NOMO-1 (cell line): ENCODE measurements around the gene PRR30.
A peak's percentile ranks its signal among the peaks of the same experiment; 100 is the strongest.
"Not testable (repeated sequence)": the region's sequence is repeated elsewhere in the genome, so short reads cannot be mapped to it uniquely, and the experiment has no call there.

ENCODE experiments used
- DNase-seq, 2 experiments: peaks; one replicate each; lab custom pipeline; 2025; ENCODE audit not compliant: unreplicated experiment in 2 of 2; lab: John Stamatoyannopoulos, UW

Gene PRR30

GRCh38 chr2:27139310-27139709, at the start of gene PRR30:
TSS of gene PRR30 (minus strand) at chr2:27139410. CDS start at chr2:27138329, 1,081 bp downstream.
- no peak for DNase-seq

GRCh38 chr2:27186613-27187345, 47.6 kb upstream of the PRR30 start:
- no peak for DNase-seq

- peak; percentile 47 to 86 for DNase-seq
Observed at GRCh38 chr2:27185331-27186026, 46.3 kb upstream of the PRR30 start.

GRCh38 chr2:27184115-27184514, 44.9 kb upstream of the PRR30 start:
- DNase-seq: no peak

DNA sequence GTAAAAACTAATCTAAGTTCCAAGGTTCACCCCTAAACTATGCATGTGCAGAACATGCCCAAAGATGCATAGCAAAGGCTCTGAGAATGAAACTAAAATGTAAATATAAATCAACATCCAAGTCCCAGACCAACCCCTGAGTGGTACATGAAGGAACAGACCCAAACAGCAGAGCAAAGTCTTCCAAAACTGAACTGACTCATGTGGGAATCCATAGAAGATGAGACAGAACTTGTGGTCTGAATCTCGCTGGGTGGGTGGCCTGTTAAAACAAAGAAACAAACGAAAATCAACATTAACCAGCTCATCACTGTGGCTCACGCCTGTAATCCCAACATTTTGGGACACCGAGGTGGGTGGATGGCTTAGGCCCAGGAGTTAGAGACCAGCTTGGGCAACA, 43.1 kb upstream of the PRR30 start:
- DNase-seq: no peak

- no peak for DNase-seq
Observed at GRCh38 chr2:27179344-27180000, 40.3 kb upstream of the PRR30 start.

DNA sequence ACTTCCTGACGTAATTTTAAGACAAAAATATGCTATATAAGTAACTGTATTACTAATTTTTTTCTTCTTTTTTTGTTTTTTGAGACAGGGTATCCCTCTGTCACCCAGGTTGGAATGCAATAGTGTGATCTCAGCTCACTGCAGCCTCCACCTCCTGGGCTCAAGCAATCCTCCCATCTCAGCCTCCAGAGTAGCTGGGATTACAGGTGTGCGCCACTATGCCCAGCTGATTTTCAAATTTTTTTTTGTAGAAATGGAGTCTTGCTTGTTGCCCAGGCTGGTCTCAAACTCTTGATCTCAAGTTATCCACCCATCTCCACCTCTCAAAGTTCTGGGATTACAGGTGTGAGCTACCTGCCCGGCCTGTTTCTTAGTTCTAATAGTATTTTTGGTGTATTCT, 39.3 kb upstream of the PRR30 start:
- DNase-seq: no peak

DNA sequence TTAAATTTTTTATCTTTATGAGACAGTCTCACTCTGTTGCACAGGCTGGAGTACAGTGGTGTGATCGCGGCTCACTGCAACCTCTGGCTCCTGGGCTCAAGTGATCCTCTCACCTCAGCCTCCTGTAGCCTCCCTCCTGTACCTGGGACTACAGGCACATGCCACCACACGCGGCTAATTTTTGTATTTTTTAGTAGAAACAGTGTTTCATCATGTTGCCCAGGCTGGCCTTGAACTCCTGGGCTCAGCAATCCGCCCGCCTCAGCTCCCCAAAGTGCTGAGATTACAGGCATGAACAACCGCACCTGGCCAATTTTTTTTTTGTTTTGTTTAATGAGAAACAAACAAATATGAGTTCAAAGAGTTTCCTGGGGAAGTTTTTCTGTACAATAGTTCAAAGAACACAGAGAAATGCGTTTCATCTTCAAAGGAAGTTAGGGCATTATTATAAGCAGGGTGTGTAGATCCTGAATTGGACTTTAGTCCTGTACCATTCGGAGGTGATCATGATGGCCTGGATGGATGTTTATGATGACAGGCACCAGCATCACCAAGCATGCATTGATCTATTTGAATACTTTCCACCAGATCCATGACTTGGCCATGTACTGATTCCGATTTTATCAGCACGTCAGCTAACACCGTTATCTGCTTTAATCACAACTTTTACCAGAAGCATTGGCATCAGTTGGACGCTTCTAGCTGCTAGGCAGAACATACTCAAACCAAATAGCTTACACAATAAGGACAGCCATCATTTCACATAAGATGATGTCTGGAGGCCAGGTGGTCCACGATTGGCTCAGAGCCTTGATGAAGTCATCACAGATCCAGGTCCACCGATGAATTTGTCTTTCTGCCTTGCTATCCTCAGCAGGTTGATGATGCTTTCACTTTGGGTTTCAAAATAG, 38.5 kb upstream of the PRR30 start:
- DNase-seq: no peak

- not testable (repeated sequence) for DNase-seq
Observed at GRCh38 chr2:27175781-27176180, 36.6 kb upstream of the PRR30 start.

- no peak for DNase-seq
Observed at GRCh38 chr2:27175330-27175729, 36.1 kb upstream of the PRR30 start.

DNA sequence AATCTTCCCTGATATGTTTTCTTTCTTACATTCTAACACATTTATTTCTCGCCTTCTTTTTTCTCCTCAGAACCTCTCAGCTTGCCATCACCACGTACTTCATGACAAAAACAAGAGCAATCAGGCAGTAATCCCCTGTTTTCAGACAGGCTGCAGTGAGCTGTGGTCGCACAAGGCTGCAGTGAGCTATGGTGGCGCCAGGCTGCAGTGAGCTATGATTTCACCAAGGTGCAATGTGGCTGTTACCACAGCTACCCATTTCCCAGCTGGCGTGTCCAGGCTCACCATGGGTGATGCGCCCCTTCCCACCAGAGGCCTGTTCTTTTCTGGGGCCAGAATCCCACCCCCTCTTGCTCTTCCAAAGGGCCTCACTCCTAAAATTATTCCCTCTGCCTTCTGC, 35.4 kb upstream of the PRR30 start:
- no peak for DNase-seq

DNA sequence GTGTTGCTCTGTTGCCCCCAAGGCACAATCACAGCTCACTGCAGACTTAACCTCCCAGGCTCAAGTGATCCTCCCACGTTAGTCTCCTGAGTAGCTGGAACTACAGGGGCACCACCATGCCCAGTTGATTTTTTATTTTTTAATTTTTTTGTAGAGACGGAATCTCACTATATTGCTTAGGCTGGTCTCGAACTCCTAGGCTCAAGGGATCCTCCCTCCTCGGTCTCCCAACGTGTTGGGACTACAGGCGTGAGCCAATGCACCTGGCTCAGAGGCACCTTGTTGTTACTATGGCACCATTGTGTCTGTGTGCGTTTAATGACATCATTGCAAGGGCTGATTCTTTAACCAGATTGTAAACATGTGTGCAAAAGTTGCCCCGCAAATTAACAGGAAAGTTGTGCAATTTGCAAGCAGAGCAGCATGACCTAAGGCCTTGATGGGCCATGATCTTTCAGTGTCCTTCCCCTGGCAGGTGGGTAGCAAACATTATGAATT, 32.2 kb upstream of the PRR30 start:
- DNase-seq: peak in 1 of 2 experiments; percentile 21

DNA sequence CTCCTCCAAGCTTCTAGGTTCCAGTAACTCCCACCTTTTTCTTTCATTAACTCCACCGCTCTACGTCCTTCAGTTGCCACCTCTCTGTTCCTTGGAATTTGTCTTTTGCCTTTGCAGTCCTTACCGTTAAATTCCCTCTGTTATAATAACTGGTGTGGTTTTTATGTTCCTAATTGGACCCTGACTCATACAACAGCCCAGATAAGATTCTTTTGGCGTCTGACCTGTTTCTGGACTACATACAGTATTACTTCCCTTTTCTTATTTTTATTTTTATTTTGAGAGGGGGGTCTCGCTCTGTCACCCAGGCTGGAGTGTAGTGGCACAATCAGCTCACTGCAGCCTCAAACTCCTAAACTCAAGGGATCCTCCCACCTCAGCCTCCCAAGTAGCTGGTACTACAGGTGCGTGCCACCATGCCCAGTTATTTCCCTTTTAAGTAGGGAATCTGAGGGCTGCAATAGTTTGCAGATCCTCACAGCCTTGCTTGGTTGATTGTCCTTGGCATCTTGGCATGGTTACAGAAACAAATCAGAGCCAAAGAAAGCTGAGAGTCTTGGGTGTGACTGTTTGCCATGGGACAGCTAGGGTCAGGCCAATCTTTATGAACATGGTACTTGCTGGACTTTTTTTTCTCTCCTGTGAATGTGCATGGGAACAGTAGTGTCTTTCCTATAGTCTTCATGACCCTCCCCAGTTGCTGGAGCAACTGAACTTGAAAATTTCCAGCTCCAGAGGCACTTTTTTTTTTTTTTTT, 31.5 kb upstream of the PRR30 start:
- peak in 1 of 2 experiments; percentile 28 for DNase-seq

- peak in 1 of 2 experiments; percentile 22 for DNase-seq
Observed at GRCh38 chr2:27164960-27165763, 26.0 kb upstream of the PRR30 start.

GRCh38 chr2:27162151-27163121, 23.2 kb upstream of the PRR30 start:
- DNase-seq: no peak

DNA sequence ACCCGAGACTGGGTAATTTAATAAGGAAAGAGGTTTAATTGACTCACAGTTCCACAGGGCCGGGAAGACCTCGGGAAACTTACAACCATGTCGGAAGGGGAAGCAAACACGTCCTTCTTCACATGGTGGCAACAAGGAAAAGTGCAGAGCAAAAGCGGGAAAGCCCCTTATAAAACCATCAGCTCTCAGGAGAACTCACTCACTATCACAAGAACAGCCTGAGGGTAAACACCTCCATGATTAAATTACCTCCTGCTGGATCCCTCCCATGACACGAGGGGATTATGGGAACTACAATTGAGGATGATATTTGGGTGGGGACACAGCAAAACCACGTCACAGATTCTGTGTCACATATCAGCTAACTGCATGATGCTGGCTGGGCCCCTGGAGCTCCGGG, 21.0 kb upstream of the PRR30 start:
- DNase-seq: no peak

- DNase-seq: no peak
Observed at GRCh38 chr2:27159271-27159670, 20.1 kb upstream of the PRR30 start.

DNA sequence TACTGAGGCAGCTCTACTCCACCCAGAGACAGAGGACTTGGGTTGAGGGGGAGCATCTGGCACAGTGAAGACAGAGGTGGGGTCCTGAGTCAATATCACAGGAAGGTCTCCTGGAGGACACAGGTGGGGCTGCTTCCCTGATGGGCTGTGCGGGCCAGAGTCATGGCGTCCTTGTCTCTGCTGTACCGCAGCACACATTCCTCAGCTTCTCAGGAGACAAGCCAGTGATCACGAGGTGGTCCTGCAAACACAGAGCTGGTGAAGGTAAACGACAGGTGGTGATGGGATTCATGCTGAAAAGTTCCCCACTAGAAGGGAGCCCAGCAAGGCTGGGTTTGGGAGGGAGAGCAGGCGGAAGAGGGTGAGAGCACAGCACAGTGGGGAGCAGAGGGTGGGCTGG, 19.3 kb upstream of the PRR30 start:
- no peak for DNase-seq
